NCI-H1436 (cell line): Measurements from ENCODE around the gene PHF11.
"Not testable (repeated sequence)": the region's sequence is repeated elsewhere in the genome, so short reads cannot be mapped to it uniquely, and the experiment has no call there.

ENCODE experiments used
- DNase-seq: peaks from one replicate; lab custom pipeline; 2025; lab: John Stamatoyannopoulos, UW

Gene PHF11

GRCh38 chr13:49549289-49549688 lies 53.5 kb downstream of the PHF11 start:
- DNase-seq, result no peak

GRCh38 chr13:49550942-49551644 lies 55.3 kb downstream of the PHF11 start:
- DNase-seq, result no peak

- DNase-seq, result no peak
Observed at GRCh38 chr13:49553888-49554287, 58.1 kb downstream of the PHF11 start.

- DNase-seq, result no peak
Observed at GRCh38 chr13:49554387-49554786, 58.6 kb downstream of the PHF11 start.

- no peak for DNase-seq
Observed at GRCh38 chr13:49559006-49559405, 63.3 kb downstream of the PHF11 start.

GRCh38 chr13:49560270-49561061 lies 64.7 kb downstream of the PHF11 start:
- no peak for DNase-seq

- DNase-seq, result no peak
Observed at GRCh38 chr13:49561062-49561410, 65.3 kb downstream of the PHF11 start.

GRCh38 chr13:49563516-49563915 lies 67.8 kb downstream of the PHF11 start:
- no peak for DNase-seq

- not testable (repeated sequence) for DNase-seq
Observed at GRCh38 chr13:49565461-49565860, 69.7 kb downstream of the PHF11 start.

- no peak for DNase-seq
Observed at GRCh38 chr13:49566461-49566860, 70.7 kb downstream of the PHF11 start.

GRCh38 chr13:49567491-49567890 lies 71.7 kb downstream of the PHF11 start:
- no peak for DNase-seq

GRCh38 chr13:49569993-49570689 lies 74.4 kb downstream of the PHF11 start:
- DNase-seq, result no peak

- DNase-seq, result no peak
Observed at GRCh38 chr13:49571299-49572240, 75.8 kb downstream of the PHF11 start.
